ENCODE data around the gene OSER1.

- TF ChIP-seq, protein P1, sequence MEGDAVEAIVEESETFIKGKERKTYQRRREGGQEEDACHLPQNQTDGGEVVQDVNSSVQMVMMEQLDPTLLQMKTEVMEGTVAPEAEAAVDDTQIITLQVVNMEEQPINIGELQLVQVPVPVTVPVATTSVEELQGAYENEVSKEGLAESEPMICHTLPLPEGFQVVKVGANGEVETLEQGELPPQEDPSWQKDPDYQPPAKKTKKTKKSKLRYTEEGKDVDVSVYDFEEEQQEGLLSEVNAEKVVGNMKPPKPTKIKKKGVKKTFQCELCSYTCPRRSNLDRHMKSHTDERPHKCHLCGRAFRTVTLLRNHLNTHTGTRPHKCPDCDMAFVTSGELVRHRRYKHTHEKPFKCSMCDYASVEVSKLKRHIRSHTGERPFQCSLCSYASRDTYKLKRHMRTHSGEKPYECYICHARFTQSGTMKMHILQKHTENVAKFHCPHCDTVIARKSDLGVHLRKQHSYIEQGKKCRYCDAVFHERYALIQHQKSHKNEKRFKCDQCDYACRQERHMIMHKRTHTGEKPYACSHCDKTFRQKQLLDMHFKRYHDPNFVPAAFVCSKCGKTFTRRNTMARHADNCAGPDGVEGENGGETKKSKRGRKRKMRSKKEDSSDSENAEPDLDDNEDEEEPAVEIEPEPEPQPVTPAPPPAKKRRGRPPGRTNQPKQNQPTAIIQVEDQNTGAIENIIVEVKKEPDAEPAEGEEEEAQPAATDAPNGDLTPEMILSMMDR (IDR thresholded peaks at IDR 0.05; ENCODE audit: control extremely low read depth in 1 of 3, insufficient read depth in 1 of 3, low read depth in 1 of 3, low read length in 3 of 3): peak; percentile 52 to 78 (median 54)
- TF ChIP-seq YY1 (IDR thresholded peaks at IDR 0.05; ENCODE audit: low read depth, low read length) (no peak), RAD21 (IDR thresholded peaks at IDR 0.05 in 1 of 2, conservative IDR thresholded peaks at IDR 0.05 in 1 of 2; ENCODE audit: low read depth in 2 of 2, low read length in 2 of 2) (peak; percentile 13 to 41; a peak in 3 of 4 replicates), ZNF274 (IDR thresholded peaks at IDR 0.05; ENCODE audit: borderline replicate concordance, extremely low read depth, low read length) (no peak), KDM1A (IDR thresholded peaks at IDR 0.05; ENCODE audit: borderline replicate concordance, low read length) (no peak), EZH2 (IDR thresholded peaks at IDR 0.05; ENCODE audit: low read depth, low read length, severe bottlenecking) (no peak), ASH2L (IDR thresholded peaks at IDR 0.05; ENCODE audit: low read length) (no peak), FOSL1 (IDR thresholded peaks at IDR 0.05; ENCODE audit: insufficient read depth, low read depth, low read length) (no peak), SP2 (IDR thresholded peaks at IDR 0.05; ENCODE audit: low read length) (no peak), SIN3A (conservative IDR thresholded peaks at IDR 0.05 in 1 of 2, IDR thresholded peaks at IDR 0.05 in 1 of 2; ENCODE audit: low read depth in 1 of 2, low read length in 2 of 2) (no peak)
Measured at GRCh38 chr20:44222633-44223368, 12.2 kb upstream of the OSER1 start.
